Caki2 (cell line): ENCODE measurements around the gene TBC1D22B. TPM values are rescaled to one million over a fixed set of nuclear protein-coding genes. Genes with fewer than 3 reads are reported as not detected.
A peak's percentile ranks its signal among the peaks of the same experiment; 100 is the strongest.
"Not testable (repeated sequence)": the region's sequence is repeated elsewhere in the genome, so short reads cannot be mapped to it uniquely, and the experiment has no call there.

ENCODE experiments used
- DNase-seq: peaks from one replicate; pipeline ENCODE4 v3.0.0-alpha.2; 2015; ENCODE audit warnings: low read depth
- in situ Hi-C: cut with HindIII; loops from 2 replicates; pipeline ENCODE4 v1.10.0; 2016; ENCODE audit warnings: low sequenced_read_pairs, low pct_unique_long_range_greater_than_20kb, mixed read lengths
- total RNA-seq: library from RNA; depleted of rRNA; stranded (reverse); fragments of >200 nt; shearing (Covaris generic); gene quantifications from 2 replicates; pipeline ENCODE4 v1.2.3, GENCODE V29; 2014; ENCODE audit warnings: low replicate concordance

The TBC1D22B gene
- total RNA-seq, 1 experiment from 2014 or later = 6.1 TPM

DNA sequence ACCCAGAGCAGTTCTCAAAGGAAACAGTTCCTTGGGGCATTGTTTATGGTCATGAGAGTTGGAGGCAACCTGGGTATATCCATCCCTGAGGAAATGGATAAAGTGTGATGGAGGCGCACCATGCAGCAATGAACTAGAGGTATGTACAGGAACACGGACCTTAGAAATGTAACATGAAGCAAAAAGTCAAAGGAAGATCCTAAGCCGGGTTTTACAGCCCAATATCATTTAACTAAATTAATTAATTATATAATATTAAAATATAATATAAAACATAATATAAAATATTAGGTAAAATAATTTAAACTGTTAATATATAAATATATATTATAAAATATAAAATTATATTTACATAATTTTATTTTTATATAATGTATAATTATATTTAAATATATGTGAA is 52.1 kb downstream of the TBC1D22B start:
- DNase-seq = no peak
- in situ Hi-C loops = no loop called here

DNA sequence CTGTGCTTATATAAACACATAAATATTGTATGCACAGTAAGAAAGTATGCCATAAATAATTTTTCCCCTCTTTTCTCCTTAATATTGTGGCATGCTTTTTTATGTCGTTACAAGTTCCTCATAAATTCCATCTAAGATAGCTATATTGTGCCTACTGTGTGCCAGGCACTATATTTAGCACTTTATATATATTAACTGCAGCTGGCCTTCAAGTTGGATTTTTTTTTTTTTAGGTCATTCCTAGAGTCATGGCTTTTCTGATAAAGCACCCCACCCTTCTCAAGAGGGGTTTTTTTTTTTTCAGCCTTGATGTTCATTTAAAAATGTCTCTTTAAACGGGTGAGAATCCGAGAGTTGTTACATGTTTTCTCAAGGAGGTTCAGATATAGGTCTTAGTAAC is 53.4 kb downstream of the TBC1D22B start:
- DNase-seq = no peak
- in situ Hi-C loops = no loop called here

DNA sequence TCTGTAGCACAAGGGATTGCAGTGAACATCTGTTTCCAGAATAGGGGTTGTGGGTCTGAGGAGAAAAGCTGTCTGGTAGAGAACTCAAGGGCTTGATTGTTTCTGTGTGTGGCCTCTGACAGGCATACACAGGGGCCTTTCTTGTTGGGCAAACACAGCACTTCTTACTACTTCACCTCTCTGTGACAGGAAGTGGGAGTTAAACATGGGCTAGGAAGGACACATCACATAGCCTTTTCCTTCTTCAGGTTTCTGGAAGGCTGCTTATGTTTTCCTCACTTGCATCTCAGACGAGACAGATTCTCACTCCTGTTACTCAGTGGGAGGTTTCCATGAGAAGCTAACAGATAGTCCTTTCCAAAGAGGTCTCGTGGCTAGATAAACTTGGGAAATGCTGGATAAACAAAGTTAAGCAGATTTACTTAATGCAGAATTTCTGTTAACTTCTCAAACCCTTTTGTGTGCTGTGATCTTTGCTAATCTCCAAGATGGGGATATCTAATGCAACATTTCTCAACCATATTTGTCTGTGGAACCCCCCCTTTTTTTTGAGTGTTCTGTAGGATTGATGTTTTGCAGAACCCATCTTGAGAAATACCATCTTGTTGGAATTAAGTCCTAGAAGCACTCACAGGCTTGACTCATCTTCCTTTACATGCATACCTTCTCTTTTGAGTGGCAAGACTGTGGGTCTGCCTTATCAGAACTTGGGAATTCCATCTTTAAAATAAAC is 54.3 kb downstream of the TBC1D22B start:
- in situ Hi-C loops = no loop called here
- no peak for DNase-seq

DNA sequence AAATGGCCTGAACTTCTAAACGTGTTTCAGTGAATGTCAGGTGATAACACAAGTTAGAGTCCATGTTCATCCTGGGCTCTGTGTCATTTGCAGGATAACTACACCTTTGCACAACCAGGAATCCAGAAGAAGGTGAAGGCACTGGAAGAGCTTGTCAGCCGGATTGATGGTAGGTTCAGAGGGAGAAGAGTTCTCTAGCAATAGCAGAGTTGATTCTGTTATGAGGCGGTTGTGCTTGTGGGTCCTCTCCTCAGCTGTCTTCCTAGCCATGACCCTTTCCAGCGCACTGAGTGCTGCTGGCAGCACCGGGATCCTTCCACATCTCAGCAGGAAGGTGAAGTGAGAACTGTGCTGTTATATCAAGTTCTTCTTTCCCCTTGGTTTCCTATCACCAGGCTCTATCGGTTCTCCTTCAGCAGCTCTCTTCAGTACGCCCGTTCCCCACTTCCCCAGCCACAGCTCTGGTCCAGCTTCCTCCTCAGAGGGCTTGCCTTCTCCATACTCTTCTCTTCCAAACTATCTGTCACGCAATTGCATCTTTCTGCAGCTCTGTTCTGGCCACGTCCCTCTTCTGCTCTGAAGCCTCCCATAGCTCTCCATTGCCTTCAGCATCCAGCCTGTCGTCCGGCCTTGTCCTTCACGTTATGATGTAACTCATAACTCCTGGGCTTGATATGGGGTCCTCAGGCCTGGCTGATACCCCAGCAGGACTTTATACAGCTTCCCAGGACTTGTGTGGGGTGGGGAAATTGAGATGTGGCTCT is 56.3 kb downstream of the TBC1D22B start:
- in situ Hi-C loops = no loop called here
- DNase-seq = no peak

DNA sequence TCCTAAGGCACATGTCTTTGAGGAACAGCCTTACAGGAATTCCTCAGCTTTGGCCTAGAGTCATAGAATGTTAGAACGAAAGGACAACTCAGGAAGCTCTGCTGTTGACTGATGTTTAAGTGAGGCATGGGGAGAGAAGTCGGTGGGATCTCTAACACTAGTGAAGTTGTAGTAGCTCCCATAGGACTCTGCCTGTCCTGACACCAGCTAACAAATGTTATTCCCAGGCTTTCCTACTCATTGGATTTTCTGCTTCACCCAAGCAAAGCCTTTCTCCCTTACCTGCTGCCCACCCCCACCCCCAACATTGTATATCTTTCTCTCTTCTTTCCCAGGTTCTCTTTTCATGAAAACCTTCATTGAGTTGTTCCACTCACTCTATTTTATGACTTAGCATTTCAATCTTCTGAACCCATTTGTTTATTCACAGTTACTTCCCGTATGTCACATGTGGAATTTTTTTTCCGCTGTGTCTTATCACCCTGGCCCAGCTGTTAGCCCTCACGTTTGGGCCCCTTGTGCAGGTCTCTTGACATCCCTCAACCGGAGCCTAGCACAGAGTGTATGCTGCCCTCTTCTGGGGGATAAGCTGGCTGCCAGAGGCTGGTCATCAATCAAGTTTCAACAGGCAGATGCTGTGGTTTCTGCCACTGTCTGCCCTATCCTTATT is 57.0 kb downstream of the TBC1D22B start:
- in situ Hi-C loops = no loop called here
- peak; percentile 22 for DNase-seq

DNA sequence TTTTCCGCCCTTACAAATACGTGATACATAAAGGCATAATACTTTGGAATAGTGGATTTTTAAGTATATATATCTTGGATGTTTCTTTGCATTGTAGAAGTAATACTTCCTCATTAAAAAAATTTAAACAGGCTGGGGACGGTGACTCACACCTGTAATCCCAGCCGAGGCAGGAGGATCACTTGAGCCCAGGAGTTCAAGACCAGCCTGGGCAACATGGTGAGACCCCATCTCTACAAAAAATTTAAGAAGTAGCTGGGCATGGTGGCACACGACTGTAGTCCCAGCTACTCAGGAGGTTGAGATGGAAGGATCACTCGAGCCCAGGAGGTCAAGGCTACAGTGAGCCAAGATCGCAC is 57.6 kb downstream of the TBC1D22B start:
- no peak for DNase-seq
- in situ Hi-C loops = no loop called here

DNA sequence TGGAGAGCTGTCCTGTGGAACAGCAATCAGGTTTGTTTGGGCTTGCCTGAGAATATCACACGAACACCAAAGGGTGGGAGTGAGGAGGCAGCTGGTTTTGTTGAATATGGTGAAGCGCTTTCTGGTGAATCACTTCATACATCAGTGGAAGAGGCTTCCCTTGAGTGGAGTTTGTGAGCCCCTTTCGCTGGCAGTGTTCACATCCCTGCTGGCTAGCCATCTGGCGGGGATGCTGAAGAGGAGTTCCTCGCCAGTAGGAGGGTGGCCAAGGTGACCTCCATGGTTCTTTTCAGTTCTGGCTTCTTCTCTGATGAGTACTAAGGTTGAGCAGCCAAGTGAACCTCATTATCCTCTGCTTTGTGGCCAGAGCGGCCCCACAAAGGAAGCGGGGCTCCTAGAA is 58.5 kb downstream of the TBC1D22B start:
- in situ Hi-C loops = no loop called here
- no peak for DNase-seq

DNA sequence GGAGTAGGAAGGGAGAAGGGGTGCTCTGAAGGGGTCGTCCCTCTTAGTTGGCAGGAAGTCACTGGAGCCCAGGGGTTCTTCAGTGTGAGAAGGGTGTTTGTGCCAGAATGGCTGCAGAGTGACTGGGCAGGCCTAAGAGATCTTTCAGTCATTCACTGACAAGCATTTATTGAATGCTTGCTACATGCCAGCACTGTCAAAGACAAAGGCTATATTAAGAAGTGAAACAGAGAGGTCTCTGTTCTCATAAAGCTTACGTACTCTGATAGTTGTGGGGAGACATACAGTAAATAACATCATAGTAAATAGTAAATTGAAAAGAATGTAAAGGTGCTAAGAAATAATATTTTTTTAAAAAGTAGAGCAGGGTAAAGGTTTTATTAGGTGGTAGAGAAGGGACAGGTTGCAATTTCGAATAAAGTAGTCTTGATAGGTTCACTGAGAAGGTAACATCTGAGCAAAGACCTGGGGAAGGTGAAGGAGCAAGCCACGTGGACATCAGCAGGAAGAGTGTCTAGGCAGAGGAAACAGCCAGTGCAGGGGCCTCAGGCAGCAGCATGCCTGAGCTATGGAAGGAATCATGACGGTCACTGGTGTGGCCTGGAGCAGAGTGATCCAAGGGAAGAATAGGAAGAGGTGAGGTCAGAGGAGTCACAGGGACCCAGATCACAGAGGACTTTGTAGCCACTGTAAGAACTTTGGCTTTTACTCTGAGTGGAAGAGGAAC is 59.9 kb downstream of the TBC1D22B start:
- no peak for DNase-seq
- in situ Hi-C loops = no loop called here

DNA sequence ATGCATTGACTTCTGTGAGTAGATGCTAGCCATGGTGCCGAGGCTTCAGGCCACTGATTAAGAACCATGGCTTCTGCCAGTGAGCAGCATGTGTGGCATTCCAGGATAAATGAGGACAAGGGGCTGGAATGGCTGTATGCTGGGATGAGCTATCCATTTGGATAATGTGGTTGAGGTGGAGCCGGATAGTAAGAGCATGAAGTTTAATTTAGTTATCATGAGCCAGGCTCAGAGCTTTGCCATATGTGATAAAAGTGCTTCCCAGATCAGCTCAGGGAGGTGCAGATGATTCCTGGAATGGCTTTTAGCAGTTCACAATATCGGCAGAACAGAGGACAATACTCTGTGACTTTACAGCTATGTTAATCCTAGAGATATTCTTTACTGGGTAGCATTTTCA is 61.6 kb downstream of the TBC1D22B start:
- in situ Hi-C loops = no loop called here
- DNase-seq = no peak

DNA sequence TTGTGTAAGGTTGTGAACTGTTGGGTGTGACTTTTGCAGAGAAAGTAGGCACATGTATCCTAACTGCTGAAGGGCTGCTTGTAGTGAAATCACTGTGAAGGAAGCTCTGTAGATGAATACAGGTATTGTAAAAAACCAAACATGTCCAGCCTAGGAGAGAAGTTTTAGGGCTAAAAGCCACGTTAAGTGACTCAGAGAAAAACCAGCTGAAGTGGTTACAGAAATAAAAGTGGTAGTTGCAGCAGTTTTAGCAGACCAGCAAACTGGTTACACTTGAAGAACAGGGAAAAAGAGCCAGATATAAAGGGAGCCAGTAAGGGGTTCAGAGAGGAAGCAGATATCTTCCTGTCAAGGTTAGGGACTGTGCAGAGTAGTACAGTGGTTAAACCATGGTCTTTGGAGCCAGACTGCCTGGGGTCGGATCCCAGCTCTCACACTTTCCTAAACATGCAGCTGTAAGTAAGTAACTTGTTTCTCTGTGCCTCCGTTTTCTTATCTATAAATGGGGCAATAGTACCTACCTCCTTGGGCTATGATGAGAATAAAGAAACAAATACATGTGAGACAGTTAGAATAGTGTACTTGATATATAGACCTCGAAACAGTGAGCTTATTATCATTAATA is 62.4 kb downstream of the TBC1D22B start:
- no peak for DNase-seq
- in situ Hi-C loops = no loop called here

DNA sequence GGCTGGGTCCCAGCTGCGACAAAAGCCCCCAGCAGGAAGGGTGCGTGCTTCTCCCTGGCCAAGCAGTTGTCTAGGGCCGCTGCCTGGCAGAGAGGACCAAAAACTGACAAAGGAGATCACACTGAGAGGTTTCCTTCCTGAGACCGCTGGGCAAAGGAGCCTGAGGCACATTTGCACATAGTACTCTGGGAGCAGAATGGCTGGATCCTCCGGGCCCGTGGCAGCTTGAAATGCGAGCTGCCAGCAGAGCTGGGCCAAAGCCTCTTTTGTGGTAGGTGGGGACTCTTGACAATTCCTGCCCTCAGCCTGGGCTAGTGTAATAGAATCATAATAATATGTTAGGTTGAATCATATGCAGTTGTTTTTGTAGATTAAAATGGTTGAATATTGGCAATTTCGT is 63.1 kb downstream of the TBC1D22B start:
- DNase-seq = no peak
- in situ Hi-C loops = no loop called here

DNA sequence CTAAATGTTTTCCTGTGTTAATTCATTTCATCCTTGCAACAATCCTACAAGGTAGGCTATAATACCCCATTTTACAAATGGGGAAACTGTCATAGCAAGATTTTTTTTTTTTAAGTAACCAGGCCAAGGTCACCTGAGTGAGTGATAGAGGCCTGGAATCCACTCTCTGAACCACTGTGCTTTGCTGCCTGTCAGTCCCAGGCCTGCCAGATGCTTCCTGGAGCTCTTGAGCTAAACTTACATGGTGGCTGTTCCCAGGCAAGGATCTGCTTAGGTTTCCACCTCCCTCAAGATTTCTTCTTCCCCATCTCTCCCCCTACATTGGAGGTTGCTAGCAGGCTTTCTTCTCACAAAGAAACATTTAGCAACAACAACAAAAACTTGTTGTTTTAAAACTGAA is 63.5 kb downstream of the TBC1D22B start:
- no peak for DNase-seq
- in situ Hi-C loops = no loop called here

DNA sequence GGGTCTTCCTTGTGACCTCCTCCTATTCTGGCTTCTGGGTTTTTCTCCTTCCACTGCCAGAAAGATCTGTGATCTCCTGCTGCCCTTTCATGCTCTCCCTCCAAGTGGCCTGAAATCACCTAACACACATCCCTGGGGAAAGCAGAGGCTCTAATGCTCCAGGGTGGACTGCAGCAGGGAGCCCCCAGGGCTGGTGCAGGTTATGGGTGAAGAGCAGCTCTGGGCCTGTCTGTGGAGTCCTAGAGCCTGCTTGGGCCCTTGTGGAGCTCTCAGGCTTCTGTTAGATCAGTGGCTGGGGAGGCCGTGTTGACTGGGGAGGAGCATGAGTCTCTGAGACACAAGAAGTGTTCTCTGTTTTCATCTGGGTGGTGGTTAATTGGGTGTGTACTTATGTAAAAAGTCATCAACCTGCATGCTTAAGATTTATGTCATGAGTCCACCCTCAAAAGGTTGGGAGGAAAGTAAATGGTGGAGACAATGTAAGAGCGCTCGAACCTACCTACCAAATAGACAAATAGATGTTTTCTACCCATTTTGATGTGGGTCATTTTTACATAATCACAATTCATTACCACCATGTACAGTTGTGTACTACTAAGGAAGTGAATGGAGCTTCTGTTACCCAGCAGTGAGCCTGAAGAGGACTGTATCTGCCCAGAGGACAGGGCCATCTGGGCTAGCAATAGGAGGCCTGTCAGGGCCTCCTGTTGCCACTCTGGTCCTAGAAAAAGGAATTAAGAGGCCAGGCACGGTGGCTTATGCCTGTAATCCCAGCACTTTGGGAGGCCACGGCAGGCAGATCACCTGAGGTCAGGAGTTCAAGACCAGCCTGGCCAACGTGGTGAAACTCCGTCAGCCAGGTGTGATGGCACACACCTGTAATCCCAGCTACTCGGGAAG is 64.2 kb downstream of the TBC1D22B start:
- no peak for DNase-seq
- in situ Hi-C loops = no loop called here

DNA sequence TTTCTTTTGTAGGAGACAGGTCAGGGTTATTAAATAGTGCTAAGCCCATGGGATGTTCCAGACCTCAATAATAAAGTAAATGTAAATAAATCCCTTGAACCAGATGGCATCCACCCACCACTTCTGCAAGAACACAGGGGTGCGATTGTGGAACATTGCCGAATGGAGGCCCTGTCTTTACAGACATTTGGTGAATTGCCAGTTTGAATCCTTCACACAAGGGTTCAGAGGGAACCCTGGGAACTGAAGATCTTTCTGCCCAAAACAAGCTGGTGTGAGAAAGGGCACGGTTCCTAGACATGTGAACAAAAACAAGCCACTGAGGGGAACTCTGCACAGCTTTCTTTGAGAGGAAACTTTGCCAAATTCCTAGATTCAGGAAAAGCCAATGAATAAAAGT is 66.0 kb downstream of the TBC1D22B start:
- in situ Hi-C loops = no loop called here
- DNase-seq = no peak

DNA sequence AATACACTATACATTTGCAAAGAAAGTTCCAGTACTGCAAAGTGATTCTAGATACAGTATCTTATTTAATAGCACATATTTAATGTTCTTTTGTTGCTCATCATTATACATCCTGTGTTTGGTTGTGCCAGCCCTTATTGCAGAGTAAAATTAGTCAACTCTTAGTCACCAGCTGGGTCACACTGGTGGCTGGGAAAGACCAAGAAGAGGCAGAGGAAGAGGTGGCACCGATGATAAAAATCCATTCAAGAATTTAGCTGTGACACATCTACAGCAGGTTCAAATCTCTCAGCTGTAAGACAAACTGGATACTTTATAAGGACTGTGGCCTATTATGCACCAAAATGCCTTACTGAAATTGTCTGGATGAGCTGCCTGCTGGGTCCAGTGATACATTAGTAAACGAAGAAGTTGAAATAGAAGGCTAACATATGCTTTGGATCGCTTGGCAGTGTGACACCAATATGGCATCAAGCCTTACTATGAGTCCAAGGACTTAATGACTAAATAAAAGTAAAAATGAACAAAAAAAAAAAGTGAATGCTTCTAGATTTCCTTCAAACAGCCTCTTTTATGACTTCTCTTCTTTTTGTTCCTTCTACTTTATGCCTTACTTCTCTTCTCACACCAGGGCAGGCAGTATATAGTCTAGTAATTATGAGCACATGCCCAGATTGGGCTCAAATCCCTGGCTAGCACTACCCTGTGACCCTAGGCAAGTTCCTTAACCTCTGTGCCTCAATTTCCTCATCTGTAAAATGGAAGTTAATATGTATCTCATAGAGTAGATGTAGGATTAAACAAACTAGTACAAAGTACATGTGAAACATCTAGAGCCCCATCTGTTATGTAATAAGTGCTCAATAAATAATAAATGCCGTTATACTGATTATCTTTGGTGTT is 66.8 kb downstream of the TBC1D22B start:
- DNase-seq = no peak
- in situ Hi-C loops = no loop called here

DNA sequence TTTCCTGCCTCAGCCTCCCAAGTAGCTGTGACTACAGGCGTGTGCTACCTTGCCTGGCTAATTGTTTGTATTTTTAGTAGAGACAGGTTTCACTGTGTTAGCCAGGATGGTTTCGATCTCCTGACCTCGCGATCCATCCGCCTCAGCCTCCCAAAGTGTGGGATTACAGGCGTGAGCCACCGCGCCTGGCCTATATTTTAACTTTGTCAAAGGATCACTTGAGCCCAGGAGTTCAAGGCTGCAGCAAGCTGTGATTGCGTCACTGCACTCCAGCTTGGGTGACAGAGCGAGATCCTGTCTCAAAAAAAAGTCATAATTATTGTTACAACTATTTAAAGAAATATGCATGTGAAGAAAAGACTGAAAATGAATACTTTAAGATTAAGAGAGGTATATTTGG is 72.8 kb downstream of the TBC1D22B start:
- in situ Hi-C loops, DNase-seq: not testable (repeated sequence)

DNA sequence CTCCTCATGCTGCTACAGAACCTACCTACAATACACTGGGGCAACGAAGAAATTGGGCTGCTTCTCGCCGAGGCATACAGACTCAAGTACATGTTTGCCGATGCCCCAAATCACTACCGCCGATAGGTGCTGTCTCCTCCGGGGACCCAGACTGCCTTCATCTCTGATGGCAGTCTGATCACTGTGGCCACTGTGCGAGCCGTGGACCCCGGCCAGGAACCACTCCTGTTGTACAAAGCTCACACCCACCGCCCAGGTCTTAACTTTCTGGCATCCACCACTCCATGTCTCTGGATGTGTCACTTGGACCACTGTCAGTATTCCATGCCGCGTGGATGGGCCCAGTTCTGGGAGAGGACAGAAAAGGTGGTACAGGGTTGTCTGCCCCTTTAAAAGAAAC is 73.5 kb downstream of the TBC1D22B start:
- in situ Hi-C loops = no loop called here

More for the DNA sequence above, 73.5 kb downstream of the TBC1D22B start:
- DNase-seq = no peak
